Mononuclear cell (primary cell): Measurements from ENCODE around the gene PAX7. TPM values are rescaled to one million over a fixed set of nuclear protein-coding genes. Genes with fewer than 3 reads are reported as not detected.

ENCODE experiments used
- H3K27me3 ChIP-seq: 2 replicates; pipeline ENCODE4 v1.6.0; 2011; ENCODE audit warnings: low read length, control low read depth; ENCODE audit not compliant: insufficient read depth
- H3K4me1 ChIP-seq: 2 replicates; pipeline ENCODE4 v1.5.1; 2011; ENCODE audit warnings: mild to moderate bottlenecking, low read length, control low read depth; ENCODE audit not compliant: insufficient read depth
- H3K4me3 ChIP-seq: 2 replicates; pipeline ENCODE4 v1.5.1; 2011; ENCODE audit warnings: mild to moderate bottlenecking, low read length, moderate library complexity
- H3K9me3 ChIP-seq: 2 replicates; pipeline ENCODE4 v1.5.1; 2011; ENCODE audit warnings: low read depth, mild to moderate bottlenecking, control low read depth, low read length
- total RNA-seq: library from RNA; depleted of rRNA; stranded (reverse); fragments of >200 nt; gene quantifications from one replicate; pipeline ENCODE4 v1.2.3, GENCODE V29; 2012

PAX7 gene
- total RNA-seq, 1 donor, result not detected

DNA sequence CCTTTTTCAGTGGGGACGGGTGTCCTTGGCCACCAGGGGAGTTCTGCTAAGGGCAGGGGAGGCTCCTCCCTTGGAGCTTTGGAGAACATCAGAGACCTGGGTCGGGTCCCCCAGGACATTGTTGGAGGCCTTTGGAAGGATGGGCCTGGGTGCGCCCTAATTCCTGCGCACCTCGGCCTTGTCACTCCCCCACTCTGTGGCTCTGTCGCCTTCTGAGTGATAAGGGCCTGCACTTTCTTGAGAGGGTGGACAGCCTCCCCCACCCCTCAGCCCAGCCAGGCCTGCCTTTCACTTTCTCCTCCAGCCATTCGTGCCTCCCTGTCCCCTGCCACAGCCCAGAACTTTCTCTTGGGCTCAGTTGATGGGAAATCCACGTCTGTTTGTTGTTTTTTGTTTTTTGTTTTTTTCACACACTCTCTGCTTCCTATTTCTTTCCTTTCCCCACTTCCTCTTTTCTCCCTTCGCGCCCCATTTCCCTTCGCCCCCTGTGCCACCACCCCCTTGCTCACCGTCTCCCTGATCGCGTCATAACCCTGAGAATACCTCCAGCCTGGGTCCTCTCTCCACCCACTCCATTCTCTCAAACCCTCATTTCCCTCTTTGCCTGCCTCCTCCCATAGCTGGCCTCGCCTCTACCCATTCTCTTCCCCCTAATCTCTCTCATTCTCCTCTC is 85.6 kb downstream of the PAX7 start:
- Histone ChIP-seq H3K4me3 (no peak overlapping the region), H3K4me1 (no peaks in the 10 kb centered on the region), H3K9me3 (no peaks in the 10 kb centered on the region), H3K27me3 (peaks cover 26% of the 10 kb centered on the region)

DNA sequence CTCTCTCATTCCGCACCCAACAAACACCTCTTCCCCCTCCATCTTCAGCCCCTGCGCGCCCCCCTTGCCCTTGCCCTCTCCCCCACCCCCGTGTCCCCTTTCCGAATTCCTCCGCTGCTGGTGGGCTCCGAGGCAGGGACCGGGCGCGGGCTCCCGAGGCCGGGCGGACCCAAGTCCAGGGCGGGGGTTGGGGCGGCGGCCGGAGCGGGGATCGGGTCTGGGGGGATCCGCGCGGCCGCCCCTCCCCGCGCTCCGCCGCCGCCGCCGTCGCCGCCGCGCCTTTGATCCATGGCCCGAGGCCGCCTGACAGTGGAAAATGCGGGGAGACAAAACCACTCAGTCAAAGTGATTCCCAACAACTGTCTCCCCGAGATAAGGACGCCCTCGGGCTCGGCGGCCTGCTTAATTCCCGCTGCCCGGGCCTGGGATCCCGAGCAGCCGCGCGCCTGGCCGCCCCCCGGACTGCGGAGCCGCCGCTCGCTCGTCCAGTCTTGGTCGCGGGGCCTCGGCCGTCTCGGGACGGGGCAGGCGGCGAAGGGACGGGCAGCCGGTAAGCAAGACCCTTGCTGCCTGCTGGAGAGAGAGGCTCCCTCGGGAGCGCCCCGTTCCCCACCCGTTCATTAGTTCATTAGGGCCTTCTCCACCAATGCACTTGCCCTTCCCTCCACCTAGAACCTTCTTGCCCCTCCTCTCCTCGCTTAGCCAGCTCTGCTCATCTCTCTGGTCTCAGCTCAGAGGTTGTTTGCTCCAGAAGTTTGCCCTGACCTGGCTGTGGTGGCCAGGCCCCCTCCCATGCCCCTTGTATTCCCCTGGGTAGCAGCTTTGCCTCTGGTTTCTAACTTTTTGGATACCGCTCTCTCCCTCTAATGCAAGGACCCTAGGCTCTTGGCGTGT is 86.4 kb downstream of the PAX7 start:
- no peak overlapping the region for H3K4me3 ChIP-seq
- peaks cover 26% of the 10 kb centered on the region for H3K27me3 ChIP-seq
- no peaks in the 10 kb centered on the region for H3K9me3 ChIP-seq
- no peaks in the 10 kb centered on the region for H3K4me1 ChIP-seq

GRCh38 chr1:18719786-18720451 is 89.3 kb downstream of the PAX7 start:
- peaks cover 34% of the 10 kb centered on the region for H3K27me3 ChIP-seq
- no peaks in the 10 kb centered on the region for H3K9me3 ChIP-seq
- no peaks in the 10 kb centered on the region for H3K4me1 ChIP-seq
- H3K4me3 ChIP-seq, result no peak overlapping the region

DNA sequence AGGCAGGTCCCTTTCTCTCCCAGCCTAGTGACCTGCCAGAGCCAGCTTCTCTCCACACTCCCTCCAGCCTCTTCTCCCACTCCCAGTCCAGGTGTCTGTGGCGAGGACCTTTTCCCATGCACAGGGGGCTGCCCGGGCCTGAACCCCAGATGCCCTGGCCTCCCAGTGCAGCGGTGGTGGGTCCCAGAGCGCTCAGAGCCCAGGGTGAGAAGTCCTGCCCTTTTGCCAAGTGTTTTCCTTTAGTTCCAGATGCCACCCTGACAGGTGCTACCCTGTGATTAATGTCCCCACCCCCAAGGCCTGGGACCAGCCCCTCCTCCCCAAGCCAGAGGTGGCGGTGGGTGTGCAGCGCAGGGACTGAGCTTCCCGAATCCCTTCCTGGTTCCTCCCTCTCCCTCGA is 90.4 kb downstream of the PAX7 start:
- H3K4me1 ChIP-seq, result no peaks in the 10 kb centered on the region
- no peak overlapping the region for H3K4me3 ChIP-seq
- no peaks in the 10 kb centered on the region for H3K9me3 ChIP-seq
- peaks cover 24% of the 10 kb centered on the region for H3K27me3 ChIP-seq

- Histone ChIP-seq H3K27me3 (peaks cover 23% of the 10 kb centered on the region), H3K4me3 (no peak overlapping the region), H3K4me1 (no peaks in the 10 kb centered on the region), H3K9me3 (no peaks in the 10 kb centered on the region)
Measured at GRCh38 chr1:18721776-18722175, 91.1 kb downstream of the PAX7 start.

DNA sequence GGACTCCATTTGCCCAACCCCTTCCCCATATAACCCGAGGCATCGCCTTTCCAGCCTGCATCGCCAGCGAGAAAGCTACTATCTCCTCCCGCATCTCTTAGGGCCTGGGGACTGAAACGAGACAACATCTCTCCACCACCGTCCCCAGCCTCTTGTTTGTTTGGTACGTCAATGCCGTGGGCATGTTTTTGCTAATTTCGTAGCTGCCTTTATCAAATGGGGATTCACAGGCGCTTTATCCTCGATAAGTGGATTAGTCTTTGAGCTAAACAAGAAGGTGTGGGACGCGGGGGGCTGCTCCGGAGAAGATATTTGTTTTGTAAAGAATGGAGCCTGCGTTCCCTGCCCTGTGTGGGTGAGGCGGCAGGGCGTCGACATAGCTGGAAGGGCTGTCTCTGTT is 91.6 kb downstream of the PAX7 start:
- Histone ChIP-seq H3K4me1 (no peaks in the 10 kb centered on the region), H3K27me3 (peaks cover 21% of the 10 kb centered on the region), H3K4me3 (no peak overlapping the region), H3K9me3 (no peaks in the 10 kb centered on the region)

- no peaks in the 10 kb centered on the region for H3K9me3 ChIP-seq
- H3K27me3 ChIP-seq, result peaks cover 12% of the 10 kb centered on the region
- H3K4me3 ChIP-seq, result no peak overlapping the region
- H3K4me1 ChIP-seq, result no peaks in the 10 kb centered on the region
Measured at GRCh38 chr1:18723206-18723605, 92.6 kb downstream of the PAX7 start.

GRCh38 chr1:18723701-18724411 is 93.2 kb downstream of the PAX7 start:
- Histone ChIP-seq H3K9me3 (no peaks in the 10 kb centered on the region), H3K27me3 (peaks cover 11% of the 10 kb centered on the region), H3K4me3 (no peak overlapping the region), H3K4me1 (no peaks in the 10 kb centered on the region)

GRCh38 chr1:18724801-18725200 is 94.2 kb downstream of the PAX7 start:
- Histone ChIP-seq H3K4me1 (no peaks in the 10 kb centered on the region), H3K9me3 (no peaks in the 10 kb centered on the region), H3K27me3 (peaks cover 11% of the 10 kb centered on the region), H3K4me3 (no peak overlapping the region)

- Histone ChIP-seq H3K27me3 (peaks cover 11% of the 10 kb centered on the region), H3K4me1 (no peaks in the 10 kb centered on the region), H3K9me3 (no peaks in the 10 kb centered on the region), H3K4me3 (no peak overlapping the region)
Measured at GRCh38 chr1:18725231-18725895, 94.7 kb downstream of the PAX7 start.

DNA sequence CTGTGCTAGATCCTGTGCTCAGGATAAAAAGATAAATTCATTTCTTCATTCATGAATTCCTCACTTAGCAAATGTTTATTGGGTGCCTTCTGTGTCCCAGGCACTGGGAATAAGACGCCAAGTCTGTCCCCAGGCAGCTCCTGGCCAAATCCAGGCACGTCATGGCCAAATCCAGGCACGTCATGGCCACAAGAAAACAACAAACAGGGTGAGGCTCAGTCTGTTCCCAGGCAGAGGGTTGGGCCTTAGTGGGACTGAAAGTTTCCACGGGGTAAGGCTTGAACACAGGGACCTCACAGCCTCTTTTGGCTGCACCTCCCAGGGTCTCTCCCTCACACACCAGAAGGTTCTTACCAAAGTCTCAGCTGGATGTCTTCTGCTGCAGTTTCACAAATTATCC is 95.7 kb downstream of the PAX7 start:
- Histone ChIP-seq H3K9me3 (no peaks in the 10 kb centered on the region), H3K4me3 (no peak overlapping the region), H3K27me3 (peaks cover 11% of the 10 kb centered on the region), H3K4me1 (no peaks in the 10 kb centered on the region)

GRCh38 chr1:18727956-18728355 is 97.3 kb downstream of the PAX7 start:
- H3K4me3 ChIP-seq, result no peak overlapping the region
- no peaks in the 10 kb centered on the region for H3K4me1 ChIP-seq
- H3K9me3 ChIP-seq, result no peaks in the 10 kb centered on the region
- H3K27me3 ChIP-seq, result peaks cover 11% of the 10 kb centered on the region

DNA sequence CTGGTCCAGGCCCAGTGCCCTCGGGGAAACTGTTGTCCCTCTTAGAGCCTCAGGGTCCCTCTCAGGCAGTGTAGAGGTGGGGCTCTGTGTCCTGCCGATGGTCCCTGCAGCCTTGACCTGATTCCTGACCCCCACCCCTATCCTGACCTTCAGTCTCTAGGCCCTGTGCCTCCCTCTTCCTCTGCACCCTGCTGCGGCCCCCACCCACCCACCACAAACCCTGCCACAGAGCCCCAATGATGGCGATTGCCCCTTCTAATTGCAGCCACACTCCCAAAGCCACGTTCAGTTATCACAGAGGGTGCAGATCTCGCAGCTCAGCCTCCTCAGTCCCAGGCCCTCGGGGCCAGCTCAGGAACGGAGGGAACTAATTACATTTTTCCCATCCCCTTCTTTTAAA is 99.7 kb downstream of the PAX7 start:
- Histone ChIP-seq H3K4me3 (no peak overlapping the region), H3K27me3 (peaks cover 2% of the 10 kb centered on the region), H3K9me3 (no peaks in the 10 kb centered on the region), H3K4me1 (no peaks in the 10 kb centered on the region)

- H3K9me3 ChIP-seq, result no peaks in the 10 kb centered on the region
- H3K27me3 ChIP-seq, result peaks cover 2% of the 10 kb centered on the region
- H3K4me3 ChIP-seq, result no peak overlapping the region
- no peaks in the 10 kb centered on the region for H3K4me1 ChIP-seq
Measured at GRCh38 chr1:18731148-18731547, 100.5 kb downstream of the PAX7 start.
